Thyroid gland (tissue), 4 donors: Measurements from ENCODE around the gene OR52N4. TPM values are rescaled to one million over a fixed set of nuclear protein-coding genes. Genes with fewer than 3 reads are reported as not detected.

Experiments used
- DNase-seq, 2 donors: peaks; one replicate each; pipeline ENCODE4 v3.0.0-alpha.2; 2019
- H3K27ac ChIP-seq, 3 donors: fragments of 200-600 bp; sonication (generic); 1 replicate in 2 of 3; 2 replicates in 1 of 3; pipeline ENCODE4 v1.5.1; 2016 to 2019; ENCODE audit warnings: mild to moderate bottlenecking in 1 of 3, moderate library complexity in 1 of 3
- H3K27me3 ChIP-seq: fragments of 200-600 bp; sonication (generic); one replicate; pipeline ENCODE4 v1.5.1; 2019
- H3K36me3 ChIP-seq, 2 donors: fragments of 200-600 bp; sonication (generic); one replicate each; pipeline ENCODE4 v1.5.1; 2016 to 2019
- H3K4me1 ChIP-seq, 2 donors: fragments of 200-600 bp; sonication (generic); one replicate each; pipeline ENCODE4 v1.5.1; 2017 to 2019
- H3K4me3 ChIP-seq, 3 donors: fragments of 200-600 bp; sonication (generic); replicated peaks in 1 of 3; 1 replicate in 2 of 3; 2 replicates in 1 of 3; pipeline ENCODE4 v1.5.1; 2016; ENCODE audit warnings: mild to moderate bottlenecking in 1 of 3
- H3K9me3 ChIP-seq: fragments of 200-600 bp; sonication (generic); one replicate; pipeline ENCODE4 v1.5.1; 2017
- CTCF ChIP-seq, 6 experiments: fragments of 200-600 bp in 3 of 6; fragments of 450-650 bp in 3 of 6; sonication (generic) in 3 of 6; IDR thresholded peaks; one replicate each; pipeline ENCODE4 v1.5.1; 2016 to 2019; ENCODE audit warnings: antibody characterized with exemption in 6 of 6, mild to moderate bottlenecking in 2 of 6, inconsistent platforms in 1 of 6, moderate library complexity in 1 of 6
- POLR2A ChIP-seq, 2 donors: fragments of 450-650 bp; IDR thresholded peaks; one replicate each; pipeline ENCODE4 v1.6.1; 2017; ENCODE audit warnings: antibody characterized with exemption in 2 of 2, mild to moderate bottlenecking in 2 of 2, moderate library complexity in 1 of 2
- WGBS, 2 donors: methylation state at CpG; one replicate each; pipeline ENCODE4 v1.1.5; 2017; 5-methylcytosine and 5-hydroxymethylcytosine counted together
- intact Hi-C: fragments of 100-400 bp; cut with DNase I; formaldehyde crosslinking; loops from one replicate; pipeline ENCODE4 v1.15.1; 2023
- total RNA-seq, 4 donors: library from RNA; depleted of rRNA; stranded (reverse); fragments of >200 nt; gene quantifications; one replicate each; pipeline ENCODE4 v1.2.3, GENCODE V29; 2016

The OR52N4 gene
- total RNA-seq, 4 donors from 2014 or later = 0.45 to 0.83 TPM; not detected in 2

- intact Hi-C loops = no loop called here
These were observed 34.1 kb upstream of the OR52N4 start for GRCh38 chr11:5719703-5720495.

GRCh38 chr11:5722622-5723021 is 31.4 kb upstream of the OR52N4 start:
- no peaks in the 10 kb centered on the region for H3K9me3 ChIP-seq
- H3K4me3 ChIP-seq = no peak overlapping the region
- no peak for TF ChIP-seq CTCF (IDR thresholded peaks at IDR 0.05)
- TF ChIP-seq POLR2A (IDR thresholded peaks at IDR 0.05) = no peak
- no peaks in the 10 kb centered on the region for H3K27me3 ChIP-seq
- no peak for DNase-seq
- no peaks in the 10 kb centered on the region for H3K36me3 ChIP-seq
- no peaks in the 10 kb centered on the region for H3K4me1 ChIP-seq
- intact Hi-C loops = no loop called here
- WGBS, 2 donors = 81 to 87% methylated on average over 2 of the region's 2 CpGs
- no peak overlapping the region for H3K27ac ChIP-seq

More at GRCh38 chr11:5719703-5720495, 34.1 kb upstream of the OR52N4 start:
- no peaks in the 10 kb centered on the region for H3K9me3 ChIP-seq
- H3K4me1 ChIP-seq = no peaks in the 10 kb centered on the region
- 95 to 98% methylated on average over 3 of the region's 3 CpGs for WGBS, 2 donors
- TF ChIP-seq CTCF (IDR thresholded peaks at IDR 0.05) (no peak), POLR2A (IDR thresholded peaks at IDR 0.05) (no peak)
- H3K4me3 ChIP-seq = no peak overlapping the region
- no peaks in the 10 kb centered on the region for H3K27me3 ChIP-seq
- no peak for DNase-seq
- no peaks in the 10 kb centered on the region for H3K36me3 ChIP-seq
- no peak overlapping the region for H3K27ac ChIP-seq

DNA sequence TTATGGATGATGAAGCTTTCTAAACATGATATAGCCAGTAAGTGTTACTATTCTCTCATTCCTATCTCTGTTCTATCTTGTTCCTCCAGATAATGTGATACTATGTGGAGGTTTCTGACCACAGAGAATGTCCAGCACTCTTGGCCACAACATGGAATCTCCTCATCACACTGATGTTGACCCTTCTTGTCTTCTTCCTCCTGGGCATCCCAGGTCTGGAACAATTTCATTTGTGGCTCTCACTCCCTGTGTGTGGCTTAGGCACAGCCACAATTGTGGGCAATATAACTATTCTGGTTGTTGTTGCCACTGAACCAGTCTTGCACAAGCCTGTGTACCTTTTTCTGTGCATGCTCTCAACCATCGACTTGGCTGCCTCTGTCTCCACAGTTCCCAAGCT is 27.7 kb upstream of the OR52N4 start:
- H3K4me3 ChIP-seq = no peak overlapping the region
- H3K4me1 ChIP-seq = no peaks in the 10 kb centered on the region
- H3K27me3 ChIP-seq = no peaks in the 10 kb centered on the region
- H3K27ac ChIP-seq = no peak overlapping the region
- 91 to 100% methylated on average over 1 of the region's 1 CpG for WGBS, 2 donors
- DNase-seq = no peak
- intact Hi-C loops = no loop called here
- TF ChIP-seq POLR2A (IDR thresholded peaks at IDR 0.05) = no peak
- no peak for TF ChIP-seq CTCF (IDR thresholded peaks at IDR 0.05)
- no peaks in the 10 kb centered on the region for H3K36me3 ChIP-seq
- H3K9me3 ChIP-seq = no peaks in the 10 kb centered on the region

DNA sequence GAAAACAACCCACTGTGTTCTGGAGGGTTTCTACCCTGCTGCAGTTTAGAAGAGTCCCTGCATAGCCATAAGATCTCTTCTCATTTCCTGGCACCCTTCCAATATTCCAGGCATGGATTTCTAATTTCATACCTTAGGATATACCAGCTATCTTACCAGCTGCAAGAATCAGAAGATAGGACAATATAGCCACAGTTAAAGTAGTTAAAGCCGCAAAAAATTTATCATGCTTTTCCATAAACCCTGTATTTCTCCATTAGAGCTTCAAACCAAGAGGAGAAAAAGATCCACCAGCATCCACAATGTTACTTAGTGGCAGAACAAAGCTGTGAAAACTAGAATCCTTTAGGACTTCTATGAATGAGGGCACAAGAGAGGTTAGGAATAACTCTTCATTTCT is 26.4 kb upstream of the OR52N4 start:
- 92 to 100% methylated on average over 1 of the region's 1 CpG for WGBS, 2 donors
- no peak for DNase-seq
- TF ChIP-seq POLR2A (IDR thresholded peaks at IDR 0.05) (no peak), CTCF (IDR thresholded peaks at IDR 0.05) (no peak)
- Histone ChIP-seq H3K4me1 (no peaks in the 10 kb centered on the region), H3K27ac (no peak overlapping the region), H3K9me3 (no peaks in the 10 kb centered on the region), H3K4me3 (no peak overlapping the region), H3K36me3 (no peaks in the 10 kb centered on the region), H3K27me3 (no peaks in the 10 kb centered on the region)
- intact Hi-C loops = no loop called here

DNA sequence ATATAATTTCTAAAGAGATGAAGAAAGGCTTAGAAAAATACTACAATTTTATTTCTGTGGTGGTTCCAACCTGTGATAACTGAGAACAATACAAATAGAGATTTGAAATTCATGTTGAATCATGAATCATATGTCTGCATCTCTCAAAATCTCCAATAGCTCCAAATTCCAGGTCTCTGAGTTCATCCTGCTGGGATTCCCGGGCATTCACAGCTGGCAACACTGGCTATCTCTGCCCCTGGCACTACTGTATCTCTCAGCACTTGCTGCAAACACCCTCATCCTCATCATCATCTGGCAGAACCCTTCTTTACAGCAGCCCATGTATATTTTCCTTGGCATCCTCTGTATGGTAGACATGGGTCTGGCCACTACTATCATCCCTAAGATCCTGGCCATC is 17.6 kb upstream of the OR52N4 start, which contains the start of gene OR56B1:
TSS of gene OR56B1 (plus strand) at position 53 of the 400 bp plus-strand sequence. CDS start at position 122, 69 bp downstream.
- no peak for DNase-seq
- Histone ChIP-seq H3K9me3 (no peaks in the 10 kb centered on the region), H3K27me3 (no peaks in the 10 kb centered on the region), H3K4me3 (no peak within 1 kb of the TSS), H3K4me1 (no peaks in the 10 kb centered on the region), H3K27ac (no peak within 1 kb of the TSS), H3K36me3 (no peaks in the 10 kb centered on the region)
- no peak for TF ChIP-seq CTCF (IDR thresholded peaks at IDR 0.05)
- no peak for TF ChIP-seq POLR2A (IDR thresholded peaks at IDR 0.05)
- intact Hi-C loops = no loop called here
- WGBS, 2 donors = 86 to 100% methylated on average over 1 of the region's 1 CpG
